Effector memory CD8-positive, alpha-beta T cell (primary cell): ENCODE measurements around the gene PTPRK.
"Not testable (repeated sequence)": the region's sequence is repeated elsewhere in the genome, so short reads cannot be mapped to it uniquely, and the experiment has no call there.

Experiments used
- ATAC-seq: fragments of 150-1000 bp; cut with Tn5 transposase; replicated peaks from 2 replicates; pipeline ENCODE4 v1.10.0; 2021; ENCODE audit warnings: mild to moderate bottlenecking, moderate library complexity
- DNase-seq, 3 experiments: peaks; one replicate each; pipeline ENCODE4 v3.0.0; 2021
- H3K27ac Mint-ChIP-seq, 2 donors: one replicate each; pipeline ENCODE4 v1.8.0; 2022; ENCODE audit warnings: mild to moderate bottlenecking in 2 of 2, mixed read lengths in 2 of 2, moderate library complexity in 2 of 2
- H3K27me3 Mint-ChIP-seq, 2 donors: one replicate each; pipeline ENCODE4 v1.8.0; 2022; ENCODE audit warnings: mixed read lengths in 2 of 2
- H3K36me3 Mint-ChIP-seq: one replicate; pipeline ENCODE4 v1.8.0; 2022; ENCODE audit warnings: mild to moderate bottlenecking, moderate library complexity, mixed read lengths; ENCODE audit not compliant: insufficient read depth
- H3K4me1 Mint-ChIP-seq, 2 donors: one replicate each; pipeline ENCODE4 v1.8.0; 2022; ENCODE audit warnings: low read depth in 2 of 2, mixed read lengths in 2 of 2
- H3K4me3 Mint-ChIP-seq, 2 donors: one replicate each; pipeline ENCODE4 v1.8.0; 2022; ENCODE audit warnings: mild to moderate bottlenecking in 2 of 2, mixed read lengths in 2 of 2, moderate library complexity in 2 of 2
- H3K9me3 Mint-ChIP-seq, 2 donors: one replicate each; pipeline ENCODE4 v1.8.0; 2022; ENCODE audit warnings: mixed read lengths in 2 of 2

Gene PTPRK

GRCh38 chr6:128492386-128492785 is 28.0 kb downstream of the PTPRK start:
- H3K4me1 Mint-ChIP-seq: no peaks in the 10 kb centered on the region
- H3K27ac Mint-ChIP-seq: no peak overlapping the region
- no peaks in the 10 kb centered on the region for H3K9me3 Mint-ChIP-seq
- ATAC-seq: no peak
- no peak for DNase-seq
- H3K36me3 Mint-ChIP-seq: no peaks in the 10 kb centered on the region
- peaks cover 35 to 39% of the 10 kb centered on the region in 2 donors for H3K27me3 Mint-ChIP-seq
- no peak overlapping the region for H3K4me3 Mint-ChIP-seq

GRCh38 chr6:128491610-128492206 is 28.7 kb downstream of the PTPRK start:
- H3K4me3 Mint-ChIP-seq: no peak overlapping the region
- DNase-seq (no peak), ATAC-seq (no peak)
- H3K4me1 Mint-ChIP-seq: no peaks in the 10 kb centered on the region
- peaks cover 35 to 39% of the 10 kb centered on the region in 2 donors for H3K27me3 Mint-ChIP-seq
- no peaks in the 10 kb centered on the region for H3K36me3 Mint-ChIP-seq
- no peaks in the 10 kb centered on the region for H3K9me3 Mint-ChIP-seq
- H3K27ac Mint-ChIP-seq: no peak overlapping the region

GRCh38 chr6:128491100-128491581 is 29.3 kb downstream of the PTPRK start:
- no peak overlapping the region for H3K4me3 Mint-ChIP-seq
- no peaks in the 10 kb centered on the region for H3K36me3 Mint-ChIP-seq
- H3K4me1 Mint-ChIP-seq: no peaks in the 10 kb centered on the region
- DNase-seq (no peak), ATAC-seq (no peak)
- no peaks in the 10 kb centered on the region for H3K9me3 Mint-ChIP-seq
- no peak overlapping the region for H3K27ac Mint-ChIP-seq
- H3K27me3 Mint-ChIP-seq: peaks cover 35 to 39% of the 10 kb centered on the region in 2 donors

DNA sequence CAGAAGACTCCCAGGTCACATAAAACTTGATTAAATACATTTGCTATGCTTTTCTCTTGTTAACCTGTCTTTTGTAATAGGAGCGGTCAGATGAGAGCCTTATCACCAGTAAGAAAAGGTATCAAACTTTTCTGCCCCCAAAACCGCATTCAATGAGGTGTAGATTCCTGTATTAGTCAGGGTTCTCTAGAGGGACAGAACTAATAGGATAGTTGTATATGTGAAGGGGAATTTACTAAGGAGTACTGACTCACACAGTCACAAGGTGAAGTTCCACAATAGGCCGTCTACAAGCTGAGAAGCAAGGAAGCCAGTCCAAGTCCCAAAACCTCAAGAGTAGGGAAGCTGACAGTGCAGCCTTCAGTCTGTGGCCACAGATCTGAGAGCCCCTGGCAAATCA is 32.7 kb downstream of the PTPRK start:
- no peak for ATAC-seq
- Mint-ChIP-seq H3K4me1 (no peaks in the 10 kb centered on the region), H3K4me3 (no peak overlapping the region), H3K9me3 (no peaks in the 10 kb centered on the region), H3K27me3 (peaks cover 16 to 25% of the 10 kb centered on the region in 2 donors), H3K36me3 (no peaks in the 10 kb centered on the region), H3K27ac (no peak overlapping the region)
- DNase-seq: no peak

GRCh38 chr6:128487055-128487454 is 33.3 kb downstream of the PTPRK start:
- DNase-seq (no peak), ATAC-seq (no peak)
- Mint-ChIP-seq H3K4me3 (no peak overlapping the region), H3K36me3 (no peaks in the 10 kb centered on the region), H3K9me3 (no peaks in the 10 kb centered on the region), H3K27me3 (peaks cover 9 to 18% of the 10 kb centered on the region in 2 donors), H3K27ac (no peak overlapping the region), H3K4me1 (no peaks in the 10 kb centered on the region)

GRCh38 chr6:128486580-128486979 is 33.8 kb downstream of the PTPRK start:
- H3K9me3 Mint-ChIP-seq, H3K36me3 Mint-ChIP-seq, H3K27ac Mint-ChIP-seq, H3K4me1 Mint-ChIP-seq, DNase-seq, ATAC-seq, H3K4me3 Mint-ChIP-seq: not testable (repeated sequence)
- peaks cover 4 to 14% of the 10 kb centered on the region in 2 donors for H3K27me3 Mint-ChIP-seq

DNA sequence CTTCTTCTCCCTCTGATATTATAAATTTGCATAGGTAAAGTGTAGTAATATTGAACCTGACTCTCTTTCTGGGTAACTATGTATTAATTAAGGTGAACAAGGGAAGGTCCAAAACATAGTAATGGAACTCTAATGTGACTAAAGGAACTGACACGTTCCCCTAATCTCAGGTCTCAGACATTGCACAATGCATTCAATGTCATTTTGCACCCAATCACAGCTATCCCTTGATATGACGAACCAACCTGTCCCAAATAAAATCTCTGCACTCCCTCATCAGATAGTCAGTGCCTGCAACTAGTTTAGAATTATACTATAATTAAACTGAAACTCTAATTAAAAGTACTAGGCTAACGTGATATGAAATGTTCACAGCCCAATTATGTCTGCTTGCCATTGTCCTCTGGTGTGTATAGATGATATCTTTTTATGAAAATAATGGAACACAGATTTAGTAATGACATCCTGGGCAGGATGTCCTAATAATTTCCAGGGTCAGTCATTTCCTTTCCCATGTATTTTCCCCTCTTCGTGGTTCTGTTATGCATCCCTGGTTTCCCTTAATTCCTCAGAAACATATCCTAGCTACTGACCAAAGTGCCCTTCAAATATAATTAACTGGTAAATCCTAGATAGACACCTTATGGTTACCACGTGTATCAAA is 36.8 kb downstream of the PTPRK start:
- H3K36me3 Mint-ChIP-seq: no peaks in the 10 kb centered on the region
- no peak overlapping the region for H3K4me3 Mint-ChIP-seq
- H3K9me3 Mint-ChIP-seq: no peaks in the 10 kb centered on the region
- DNase-seq (no peak), ATAC-seq (no peak)
- no peaks in the 10 kb centered on the region for H3K27me3 Mint-ChIP-seq
- no peak overlapping the region for H3K27ac Mint-ChIP-seq
- peaks cover 0 to 2% of the 10 kb centered on the region in 2 donors for H3K4me1 Mint-ChIP-seq

DNA sequence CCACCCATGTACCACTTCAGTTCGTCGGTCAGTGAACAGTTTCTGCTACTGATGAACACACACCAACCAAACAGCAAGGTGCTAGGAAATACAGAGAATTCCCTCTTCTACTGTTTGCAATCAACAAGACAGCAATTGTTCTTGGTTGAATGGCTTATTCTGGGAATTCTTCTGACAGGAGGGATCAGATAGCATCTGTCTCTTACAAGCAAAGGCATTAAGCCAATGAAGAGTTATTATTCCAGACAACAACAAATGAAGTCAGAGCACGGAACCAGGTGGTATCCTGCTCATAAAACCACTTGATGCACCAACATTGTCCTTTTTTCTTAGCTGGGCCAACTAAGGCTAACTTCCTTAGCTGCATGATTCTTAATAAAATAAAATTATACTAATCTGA is 37.8 kb downstream of the PTPRK start:
- H3K36me3 Mint-ChIP-seq: no peaks in the 10 kb centered on the region
- H3K4me1 Mint-ChIP-seq: peaks cover 4 to 5% of the 10 kb centered on the region in 2 donors
- ATAC-seq (no peak), DNase-seq (no peak)
- no peaks in the 10 kb centered on the region for H3K9me3 Mint-ChIP-seq
- H3K4me3 Mint-ChIP-seq: no peak overlapping the region
- H3K27ac Mint-ChIP-seq: no peak overlapping the region
- no peaks in the 10 kb centered on the region for H3K27me3 Mint-ChIP-seq

GRCh38 chr6:128479991-128480390 is 40.4 kb downstream of the PTPRK start:
- DNase-seq (no peak), ATAC-seq (no peak)
- Mint-ChIP-seq H3K27me3 (no peaks in the 10 kb centered on the region), H3K27ac (no peak overlapping the region), H3K36me3 (no peaks in the 10 kb centered on the region), H3K4me1 (peaks cover 4 to 5% of the 10 kb centered on the region in 2 donors), H3K9me3 (no peaks in the 10 kb centered on the region), H3K4me3 (no peak overlapping the region)

GRCh38 chr6:128479048-128479666 is 41.2 kb downstream of the PTPRK start:
- Mint-ChIP-seq H3K27me3 (no peaks in the 10 kb centered on the region), H3K4me3 (peak overlapping the region; percentile 42 to 67), H3K4me1 (peaks cover 4 to 5% of the 10 kb centered on the region in 2 donors), H3K27ac (peak overlapping the region in 1 of 2 donors; percentile 69), H3K9me3 (no peaks in the 10 kb centered on the region), H3K36me3 (no peaks in the 10 kb centered on the region)
- DNase-seq (no peak), ATAC-seq (no peak)

GRCh38 chr6:128478230-128479047 is 42.0 kb downstream of the PTPRK start:
- H3K4me3 Mint-ChIP-seq: peak overlapping the region; percentile 42 to 67
- H3K27me3 Mint-ChIP-seq: no peaks in the 10 kb centered on the region
- H3K36me3 Mint-ChIP-seq: no peaks in the 10 kb centered on the region
- DNase-seq (no peak), ATAC-seq (no peak)
- peak overlapping the region in 1 of 2 donors; percentile 69 for H3K27ac Mint-ChIP-seq
- peaks cover 4 to 5% of the 10 kb centered on the region in 2 donors for H3K4me1 Mint-ChIP-seq
- no peaks in the 10 kb centered on the region for H3K9me3 Mint-ChIP-seq

- H3K4me3 Mint-ChIP-seq: no peak overlapping the region
- no peak for DNase-seq
- peaks cover 4 to 5% of the 10 kb centered on the region in 2 donors for H3K4me1 Mint-ChIP-seq
- no peak overlapping the region for H3K27ac Mint-ChIP-seq
- ATAC-seq: no peak
- no peaks in the 10 kb centered on the region for H3K36me3 Mint-ChIP-seq
- H3K27me3 Mint-ChIP-seq: peaks cover 0 to 6% of the 10 kb centered on the region in 2 donors
- H3K9me3 Mint-ChIP-seq: no peaks in the 10 kb centered on the region
Observed at GRCh38 chr6:128474933-128475332, 45.5 kb downstream of the PTPRK start.

GRCh38 chr6:128474481-128474880 is 45.9 kb downstream of the PTPRK start:
- ATAC-seq (no peak), DNase-seq (no peak)
- H3K4me3 Mint-ChIP-seq: no peak overlapping the region
- no peak overlapping the region for H3K27ac Mint-ChIP-seq
- no peaks in the 10 kb centered on the region for H3K9me3 Mint-ChIP-seq
- peaks cover 4 to 5% of the 10 kb centered on the region in 2 donors for H3K4me1 Mint-ChIP-seq
- H3K36me3 Mint-ChIP-seq: no peaks in the 10 kb centered on the region
- peaks cover 0 to 6% of the 10 kb centered on the region in 2 donors for H3K27me3 Mint-ChIP-seq
